WTC11 (cell line): ENCODE results near the gene FHIT. TPM values are rescaled to one million over a fixed set of nuclear protein-coding genes. Genes with fewer than 3 reads are reported as not detected.

Source experiments
- ATAC-seq: fragments of 200-7000 bp; cut with Tn5 transposase; 2 replicates; pipeline ENCODE4 v1.10.0; 2021; ENCODE audit warnings: mild to moderate bottlenecking, moderate library complexity
- CTCF ChIA-PET: fragments of 300-600 bp; sonication (Branson Sonifier 250); formaldehyde crosslinking; loops from one replicate; lab custom pipeline; 2021; ENCODE audit warnings: antibody characterized with exemption; lab: Charles Lee
- POLR2A ChIA-PET: fragments of 350-600 bp; sonication (Branson Sonifier 250); formaldehyde crosslinking; loops from one replicate; lab custom pipeline; 2021; ENCODE audit warnings: antibody characterized with exemption; lab: Charles Lee
- DNase-seq: peaks from one replicate; pipeline ENCODE4 v3.0.0; 2021; ENCODE audit warnings: low spot score
- H3K27ac Mint-ChIP-seq: 2 replicates; pipeline ENCODE4 v1.8.0; 2021; ENCODE audit warnings: mixed read lengths
- H3K27me3 Mint-ChIP-seq: 2 replicates; pipeline ENCODE4 v1.8.0; 2021; ENCODE audit warnings: low read depth, mild to moderate bottlenecking, moderate library complexity, mixed read lengths
- H3K36me3 Mint-ChIP-seq: 2 replicates; pipeline ENCODE4 v1.8.0; 2021; ENCODE audit warnings: mixed read lengths
- H3K4me1 Mint-ChIP-seq: 2 replicates; pipeline ENCODE4 v1.8.0; 2022; ENCODE audit warnings: mixed read lengths
- H3K4me3 Mint-ChIP-seq: 2 replicates; pipeline ENCODE4 v1.8.0; 2021; ENCODE audit warnings: mild to moderate bottlenecking, moderate library complexity, mixed read lengths
- H3K9me3 Mint-ChIP-seq: 2 replicates; pipeline ENCODE4 v1.8.0; 2021; ENCODE audit warnings: mixed read lengths
- CBFB ChIP-seq: sonication (generic); formaldehyde crosslinking; IDR thresholded peaks from 2 replicates; pipeline ENCODE4 v1.8.1; 2022; ENCODE audit warnings: mild to moderate bottlenecking, low read depth, missing genetic modification reagents
- CREB1 ChIP-seq: sonication (generic); formaldehyde crosslinking; IDR thresholded peaks from 2 replicates; pipeline ENCODE4 v1.8.0; 2023; ENCODE audit warnings: mild to moderate bottlenecking, missing genetic modification reagents
- ESRRA ChIP-seq: sonication (generic); formaldehyde crosslinking; IDR thresholded peaks from 2 replicates; pipeline ENCODE4 v1.8.1; 2022; ENCODE audit warnings: mild to moderate bottlenecking, missing genetic modification reagents, borderline replicate concordance
- ETV6 ChIP-seq: sonication (generic); formaldehyde crosslinking; IDR thresholded peaks from 2 replicates; pipeline ENCODE4 v1.8.1; 2022; ENCODE audit warnings: mild to moderate bottlenecking, missing genetic modification reagents
- GABPB1 ChIP-seq: sonication (generic); formaldehyde crosslinking; IDR thresholded peaks from 2 replicates; pipeline ENCODE4 v1.8.1; 2023; ENCODE audit warnings: mild to moderate bottlenecking, missing genetic modification reagents
- IRF2 ChIP-seq: sonication (generic); formaldehyde crosslinking; IDR thresholded peaks from 2 replicates; pipeline ENCODE4 v1.8.0; 2022; ENCODE audit warnings: low read depth, missing genetic modification reagents, borderline replicate concordance
- JUN ChIP-seq: sonication (generic); formaldehyde crosslinking; IDR thresholded peaks from 2 replicates; pipeline ENCODE4 v1.8.0; 2023; ENCODE audit warnings: mild to moderate bottlenecking, missing genetic modification reagents
- MXD4 ChIP-seq: fragments of 250-450 bp; sonication (Bioruptor Pico); IDR thresholded peaks from 2 replicates; pipeline ENCODE4 v1.8.0; 2021; ENCODE audit warnings: mild to moderate bottlenecking, moderate library complexity, borderline replicate concordance
- NFE2L1 ChIP-seq: sonication (generic); formaldehyde crosslinking; IDR thresholded peaks from 2 replicates; pipeline ENCODE4 v1.8.1; 2023; ENCODE audit warnings: missing genetic modification reagents
- NR2C2 ChIP-seq: sonication (generic); formaldehyde crosslinking; IDR thresholded peaks from 2 replicates; pipeline ENCODE4 v1.8.0; 2022; ENCODE audit warnings: mild to moderate bottlenecking, missing genetic modification reagents
- PRRX2 ChIP-seq: fragments of 250-450 bp; sonication (Bioruptor Pico); IDR thresholded peaks from 2 replicates; pipeline ENCODE4 v1.8.0; 2021; ENCODE audit warnings: mild to moderate bottlenecking
- SP1 ChIP-seq: sonication (generic); formaldehyde crosslinking; conservative IDR thresholded peaks from 2 replicates; pipeline ENCODE4 v1.8.1; 2022; ENCODE audit warnings: missing genetic modification reagents
- ZNF232 ChIP-seq: sonication (generic); formaldehyde crosslinking; IDR thresholded peaks from 2 replicates; pipeline ENCODE4 v1.8.0; 2022; ENCODE audit warnings: mild to moderate bottlenecking, missing genetic modification reagents
- ZNF263 ChIP-seq: sonication (generic); formaldehyde crosslinking; IDR thresholded peaks from 2 replicates; pipeline ENCODE4 v1.8.1; 2022; ENCODE audit warnings: low read depth, mild to moderate bottlenecking, moderate library complexity, missing genetic modification reagents
- ZNF423 ChIP-seq: fragments of 250-450 bp; sonication (Bioruptor Pico); IDR thresholded peaks from 2 replicates; pipeline ENCODE4 v2.1.2; 2022; ENCODE audit warnings: mild to moderate bottlenecking, moderate library complexity
- total RNA-seq: library from RNA; stranded (reverse); gene quantifications from 3 replicates; pipeline ENCODE4 v1.2.3, GENCODE V29; 2021
- TF ChIP-seq, protein P1 (sequence below): fragments of 250-450 bp; sonication (Bioruptor Pico); conservative IDR thresholded peaks from 2 replicates; pipeline ENCODE4 v1.9.0; 2021; ENCODE audit warnings: mild to moderate bottlenecking
- TF ChIP-seq, protein P2 (sequence below): fragments of 200-600 bp; IDR thresholded peaks from 2 replicates; pipeline ENCODE4 v1.8.0; 2022; ENCODE audit warnings: antibody characterized with exemption
- TF ChIP-seq, protein P3 (sequence below): sonication (generic); formaldehyde crosslinking; conservative IDR thresholded peaks from 2 replicates; pipeline ENCODE4 v1.8.1; 2022; ENCODE audit warnings: mild to moderate bottlenecking, missing genetic modification reagents
- TF ChIP-seq, protein P4 (sequence below): sonication (generic); formaldehyde crosslinking; IDR thresholded peaks from 2 replicates; pipeline ENCODE4 v1.8.1; 2023; ENCODE audit warnings: mild to moderate bottlenecking, moderate library complexity, missing genetic modification reagents
- TF ChIP-seq, protein P5 (sequence below): sonication (generic); formaldehyde crosslinking; IDR thresholded peaks from 2 replicates; pipeline ENCODE4 v1.8.1; 2022; ENCODE audit warnings: mild to moderate bottlenecking, missing genetic modification reagents, moderate library complexity, borderline replicate concordance
- TF ChIP-seq, protein P6 (sequence below): fragments of 250-450 bp; sonication (Bioruptor Pico); IDR thresholded peaks from 2 replicates; pipeline ENCODE4 v2.1.2; 2022; ENCODE audit warnings: mild to moderate bottlenecking, moderate library complexity
- TF ChIP-seq, protein P7 (sequence below): sonication (generic); formaldehyde crosslinking; IDR thresholded peaks from 2 replicates; pipeline ENCODE4 v1.8.0; 2022; ENCODE audit warnings: mild to moderate bottlenecking, missing genetic modification reagents
- TF ChIP-seq, protein P8 (sequence below): sonication (generic); formaldehyde crosslinking; IDR thresholded peaks from 2 replicates; pipeline ENCODE4 v1.8.1; 2022; ENCODE audit warnings: low read depth, mild to moderate bottlenecking, moderate library complexity, missing genetic modification reagents, borderline replicate concordance
- TF ChIP-seq, protein P9 (sequence below): fragments of 250-450 bp; sonication (Bioruptor Pico); IDR thresholded peaks from 2 replicates; pipeline ENCODE4 v1.8.0; 2021; ENCODE audit warnings: mild to moderate bottlenecking

Gene FHIT
- total RNA-seq, 1 experiment from 2014 or later = 2.6 TPM

DNA sequence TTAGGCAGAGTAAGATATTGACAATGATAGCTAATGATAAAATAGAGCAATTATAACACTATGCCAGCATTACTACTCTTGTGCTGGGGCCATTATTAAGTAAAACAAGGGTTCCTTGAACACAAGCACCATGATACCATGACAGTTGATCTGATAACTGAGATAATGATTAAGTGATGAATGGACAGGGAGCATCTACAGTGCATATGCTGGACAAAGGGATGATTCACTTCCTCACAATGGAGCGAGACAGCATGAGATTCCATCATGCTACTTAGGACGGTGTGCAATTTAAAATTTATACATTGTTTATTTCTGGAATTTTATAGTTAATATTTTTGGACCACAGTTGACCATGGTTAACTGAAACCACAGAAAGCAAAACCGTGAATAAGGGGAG is 156.6 kb downstream of the FHIT start:
- no peak for DNase-seq
- Mint-ChIP-seq H3K36me3 (no peaks in the 10 kb centered on the region), H3K4me3 (no peak overlapping the region), H3K9me3 (no peaks in the 10 kb centered on the region), H3K4me1 (peaks cover 10% of the 10 kb centered on the region)
- CTCF ChIA-PET = no interaction called here
- TF ChIP-seq, protein P1, sequence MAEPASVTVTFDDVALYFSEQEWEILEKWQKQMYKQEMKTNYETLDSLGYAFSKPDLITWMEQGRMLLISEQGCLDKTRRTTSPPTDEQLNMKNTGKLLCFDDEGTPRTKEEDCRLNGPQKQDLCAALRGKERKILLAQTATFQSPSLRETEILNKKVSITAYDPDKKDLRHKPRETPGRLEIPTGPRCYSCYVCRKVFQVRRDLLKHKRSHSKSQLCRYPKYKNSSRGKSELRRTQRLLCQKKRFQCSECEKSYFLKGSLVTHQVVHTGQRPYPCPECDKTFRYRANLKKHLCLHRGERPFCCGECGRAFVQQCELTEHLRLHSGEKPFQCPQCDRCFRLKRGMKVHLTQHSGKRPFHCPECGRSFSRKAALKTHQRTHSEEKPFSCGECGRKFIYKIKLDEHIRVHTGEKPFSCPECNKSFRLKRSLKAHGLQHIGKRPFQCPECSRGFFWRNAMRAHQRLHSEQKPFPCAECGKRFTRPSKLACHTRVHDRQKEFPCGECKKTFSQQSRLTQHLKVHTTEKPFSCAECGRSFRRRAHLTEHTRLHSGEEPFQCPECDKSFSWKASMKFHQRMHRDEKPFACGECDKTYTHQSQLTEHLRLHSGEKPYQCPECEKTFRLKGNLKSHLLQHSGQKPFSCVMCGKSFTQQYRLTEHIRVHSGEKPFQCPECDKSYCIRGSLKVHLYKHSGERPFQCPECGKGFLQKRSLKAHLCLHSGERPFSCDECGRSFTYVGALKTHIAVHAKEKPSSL = no peak
- TF ChIP-seq NR2C2 (CRISPR knock-in tag) = no peak
- no peak for TF ChIP-seq ZNF423 (CRISPR knock-in tag)
- no peak for TF ChIP-seq CREB1 (CRISPR knock-in tag)
- TF ChIP-seq, protein P2, sequence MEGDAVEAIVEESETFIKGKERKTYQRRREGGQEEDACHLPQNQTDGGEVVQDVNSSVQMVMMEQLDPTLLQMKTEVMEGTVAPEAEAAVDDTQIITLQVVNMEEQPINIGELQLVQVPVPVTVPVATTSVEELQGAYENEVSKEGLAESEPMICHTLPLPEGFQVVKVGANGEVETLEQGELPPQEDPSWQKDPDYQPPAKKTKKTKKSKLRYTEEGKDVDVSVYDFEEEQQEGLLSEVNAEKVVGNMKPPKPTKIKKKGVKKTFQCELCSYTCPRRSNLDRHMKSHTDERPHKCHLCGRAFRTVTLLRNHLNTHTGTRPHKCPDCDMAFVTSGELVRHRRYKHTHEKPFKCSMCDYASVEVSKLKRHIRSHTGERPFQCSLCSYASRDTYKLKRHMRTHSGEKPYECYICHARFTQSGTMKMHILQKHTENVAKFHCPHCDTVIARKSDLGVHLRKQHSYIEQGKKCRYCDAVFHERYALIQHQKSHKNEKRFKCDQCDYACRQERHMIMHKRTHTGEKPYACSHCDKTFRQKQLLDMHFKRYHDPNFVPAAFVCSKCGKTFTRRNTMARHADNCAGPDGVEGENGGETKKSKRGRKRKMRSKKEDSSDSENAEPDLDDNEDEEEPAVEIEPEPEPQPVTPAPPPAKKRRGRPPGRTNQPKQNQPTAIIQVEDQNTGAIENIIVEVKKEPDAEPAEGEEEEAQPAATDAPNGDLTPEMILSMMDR = no peak
- TF ChIP-seq ZNF232 (CRISPR knock-in tag) = no peak
- no peak for TF ChIP-seq GABPB1 (CRISPR knock-in tag)
- TF ChIP-seq, protein P3, sequence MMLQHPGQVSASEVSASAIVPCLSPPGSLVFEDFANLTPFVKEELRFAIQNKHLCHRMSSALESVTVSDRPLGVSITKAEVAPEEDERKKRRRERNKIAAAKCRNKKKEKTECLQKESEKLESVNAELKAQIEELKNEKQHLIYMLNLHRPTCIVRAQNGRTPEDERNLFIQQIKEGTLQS (CRISPR knock-in tag) = no peak
- TF ChIP-seq, protein P4, sequence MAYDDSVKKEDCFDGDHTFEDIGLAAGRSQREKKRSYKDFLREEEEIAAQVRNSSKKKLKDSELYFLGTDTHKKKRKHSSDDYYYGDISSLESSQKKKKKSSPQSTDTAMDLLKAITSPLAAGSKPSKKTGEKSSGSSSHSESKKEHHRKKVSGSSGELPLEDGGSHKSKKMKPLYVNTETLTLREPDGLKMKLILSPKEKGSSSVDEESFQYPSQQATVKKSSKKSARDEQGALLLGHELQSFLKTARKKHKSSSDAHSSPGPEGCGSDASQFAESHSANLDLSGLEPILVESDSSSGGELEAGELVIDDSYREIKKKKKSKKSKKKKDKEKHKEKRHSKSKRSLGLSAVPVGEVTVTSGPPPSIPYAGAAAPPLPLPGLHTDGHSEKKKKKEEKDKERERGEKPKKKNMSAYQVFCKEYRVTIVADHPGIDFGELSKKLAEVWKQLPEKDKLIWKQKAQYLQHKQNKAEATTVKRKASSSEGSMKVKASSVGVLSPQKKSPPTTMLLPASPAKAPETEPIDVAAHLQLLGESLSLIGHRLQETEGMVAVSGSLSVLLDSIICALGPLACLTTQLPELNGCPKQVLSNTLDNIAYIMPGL = no peak
- no peak for TF ChIP-seq ESRRA (CRISPR knock-in tag)
- TF ChIP-seq, protein P5, sequence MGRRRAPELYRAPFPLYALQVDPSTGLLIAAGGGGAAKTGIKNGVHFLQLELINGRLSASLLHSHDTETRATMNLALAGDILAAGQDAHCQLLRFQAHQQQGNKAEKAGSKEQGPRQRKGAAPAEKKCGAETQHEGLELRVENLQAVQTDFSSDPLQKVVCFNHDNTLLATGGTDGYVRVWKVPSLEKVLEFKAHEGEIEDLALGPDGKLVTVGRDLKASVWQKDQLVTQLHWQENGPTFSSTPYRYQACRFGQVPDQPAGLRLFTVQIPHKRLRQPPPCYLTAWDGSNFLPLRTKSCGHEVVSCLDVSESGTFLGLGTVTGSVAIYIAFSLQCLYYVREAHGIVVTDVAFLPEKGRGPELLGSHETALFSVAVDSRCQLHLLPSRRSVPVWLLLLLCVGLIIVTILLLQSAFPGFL (CRISPR knock-in tag) = no peak
- no peak for TF ChIP-seq IRF2 (CRISPR knock-in tag)
- TF ChIP-seq JUN (CRISPR knock-in tag) = no peak
- TF ChIP-seq, all 79 proteins: peak for 0
- H3K27ac Mint-ChIP-seq = no peak overlapping the region
- no peaks in the 10 kb centered on the region for H3K27me3 Mint-ChIP-seq
- POLR2A ChIA-PET = no interaction called here
- ATAC-seq = no peak

DNA sequence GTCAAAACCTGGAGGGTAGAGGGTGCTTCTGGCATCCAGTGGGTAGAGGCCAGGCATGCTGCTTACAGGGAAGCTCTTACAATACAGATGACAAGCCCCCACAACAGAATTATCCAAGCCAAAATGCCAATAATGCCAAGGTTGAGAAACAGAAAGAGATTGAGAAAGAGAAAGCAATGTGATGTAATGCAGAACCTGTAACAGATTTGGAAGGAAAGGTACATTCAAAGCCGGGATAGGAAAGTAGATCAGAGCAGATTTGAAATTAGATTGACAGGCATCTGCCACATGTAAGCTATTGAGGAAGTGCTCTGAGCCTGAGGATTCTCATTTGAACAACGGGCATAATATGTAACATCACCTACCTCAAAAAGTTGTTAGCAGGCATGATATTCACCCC is 157.9 kb downstream of the FHIT start:
- H3K4me1 Mint-ChIP-seq = peaks cover 10% of the 10 kb centered on the region
- ChIA-PET POLR2A (no interaction called here), CTCF (no interaction called here)
- no peaks in the 10 kb centered on the region for H3K27me3 Mint-ChIP-seq
- ATAC-seq (no peak), DNase-seq (no peak)
- H3K4me3 Mint-ChIP-seq = no peak overlapping the region
- H3K27ac Mint-ChIP-seq = no peak overlapping the region
- no peaks in the 10 kb centered on the region for H3K9me3 Mint-ChIP-seq
- no peaks in the 10 kb centered on the region for H3K36me3 Mint-ChIP-seq
- TF ChIP-seq, protein P6, sequence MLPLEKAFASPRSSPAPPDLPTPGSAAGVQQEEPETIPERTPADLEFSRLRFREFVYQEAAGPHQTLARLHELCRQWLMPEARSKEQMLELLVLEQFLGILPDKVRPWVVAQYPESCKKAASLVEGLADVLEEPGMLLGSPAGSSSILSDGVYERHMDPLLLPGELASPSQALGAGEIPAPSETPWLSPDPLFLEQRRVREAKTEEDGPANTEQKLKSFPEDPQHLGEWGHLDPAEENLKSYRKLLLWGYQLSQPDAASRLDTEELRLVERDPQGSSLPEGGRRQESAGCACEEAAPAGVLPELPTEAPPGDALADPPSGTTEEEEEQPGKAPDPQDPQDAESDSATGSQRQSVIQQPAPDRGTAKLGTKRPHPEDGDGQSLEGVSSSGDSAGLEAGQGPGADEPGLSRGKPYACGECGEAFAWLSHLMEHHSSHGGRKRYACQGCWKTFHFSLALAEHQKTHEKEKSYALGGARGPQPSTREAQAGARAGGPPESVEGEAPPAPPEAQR (CRISPR knock-in tag) = no peak
- TF ChIP-seq NFE2L1 (CRISPR knock-in tag) = no peak
- TF ChIP-seq SP1 (CRISPR knock-in tag) = no peak
- TF ChIP-seq CBFB (CRISPR knock-in tag) = no peak
- TF ChIP-seq, protein P7, sequence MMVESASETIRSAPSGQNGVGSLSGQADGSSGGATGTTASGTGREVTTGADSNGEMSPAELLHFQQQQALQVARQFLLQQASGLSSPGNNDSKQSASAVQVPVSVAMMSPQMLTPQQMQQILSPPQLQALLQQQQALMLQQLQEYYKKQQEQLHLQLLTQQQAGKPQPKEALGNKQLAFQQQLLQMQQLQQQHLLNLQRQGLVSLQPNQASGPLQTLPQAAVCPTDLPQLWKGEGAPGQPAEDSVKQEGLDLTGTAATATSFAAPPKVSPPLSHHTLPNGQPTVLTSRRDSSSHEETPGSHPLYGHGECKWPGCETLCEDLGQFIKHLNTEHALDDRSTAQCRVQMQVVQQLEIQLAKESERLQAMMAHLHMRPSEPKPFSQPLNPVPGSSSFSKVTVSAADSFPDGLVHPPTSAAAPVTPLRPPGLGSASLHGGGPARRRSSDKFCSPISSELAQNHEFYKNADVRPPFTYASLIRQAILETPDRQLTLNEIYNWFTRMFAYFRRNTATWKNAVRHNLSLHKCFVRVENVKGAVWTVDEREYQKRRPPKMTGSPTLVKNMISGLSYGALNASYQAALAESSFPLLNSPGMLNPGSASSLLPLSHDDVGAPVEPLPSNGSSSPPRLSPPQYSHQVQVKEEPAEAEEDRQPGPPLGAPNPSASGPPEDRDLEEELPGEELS (CRISPR knock-in tag) = no peak
- TF ChIP-seq ZNF263 (CRISPR knock-in tag) = no peak
- TF ChIP-seq, protein P8, sequence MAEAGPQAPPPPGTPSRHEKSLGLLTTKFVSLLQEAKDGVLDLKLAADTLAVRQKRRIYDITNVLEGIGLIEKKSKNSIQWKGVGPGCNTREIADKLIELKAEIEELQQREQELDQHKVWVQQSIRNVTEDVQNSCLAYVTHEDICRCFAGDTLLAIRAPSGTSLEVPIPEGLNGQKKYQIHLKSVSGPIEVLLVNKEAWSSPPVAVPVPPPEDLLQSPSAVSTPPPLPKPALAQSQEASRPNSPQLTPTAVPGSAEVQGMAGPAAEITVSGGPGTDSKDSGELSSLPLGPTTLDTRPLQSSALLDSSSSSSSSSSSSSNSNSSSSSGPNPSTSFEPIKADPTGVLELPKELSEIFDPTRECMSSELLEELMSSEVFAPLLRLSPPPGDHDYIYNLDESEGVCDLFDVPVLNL (CRISPR knock-in tag) = no peak
- TF ChIP-seq CREB1 (CRISPR knock-in tag) = no peak
- no peak for TF ChIP-seq PRRX2
- TF ChIP-seq MXD4 (CRISPR knock-in tag) = no peak
- TF ChIP-seq ETV6 = no peak
- TF ChIP-seq, protein P9, sequence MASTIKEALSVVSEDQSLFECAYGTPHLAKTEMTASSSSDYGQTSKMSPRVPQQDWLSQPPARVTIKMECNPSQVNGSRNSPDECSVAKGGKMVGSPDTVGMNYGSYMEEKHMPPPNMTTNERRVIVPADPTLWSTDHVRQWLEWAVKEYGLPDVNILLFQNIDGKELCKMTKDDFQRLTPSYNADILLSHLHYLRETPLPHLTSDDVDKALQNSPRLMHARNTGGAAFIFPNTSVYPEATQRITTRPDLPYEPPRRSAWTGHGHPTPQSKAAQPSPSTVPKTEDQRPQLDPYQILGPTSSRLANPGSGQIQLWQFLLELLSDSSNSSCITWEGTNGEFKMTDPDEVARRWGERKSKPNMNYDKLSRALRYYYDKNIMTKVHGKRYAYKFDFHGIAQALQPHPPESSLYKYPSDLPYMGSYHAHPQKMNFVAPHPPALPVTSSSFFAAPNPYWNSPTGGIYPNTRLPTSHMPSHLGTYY = no peak
